Brain microvascular endothelial cell (primary cell): Measurements from ENCODE around the gene FADS1.

Experiments
- DNase-seq: peaks from one replicate; pipeline ENCODE4 v3.0.0-alpha.2; 2020
- H3K27ac ChIP-seq: fragments of 250-450 bp; sonication (Bioruptor Pico); 2 replicates; pipeline ENCODE4 v1.5.1; 2020; ENCODE audit warnings: mild to moderate bottlenecking, moderate library complexity
- H3K27me3 ChIP-seq: fragments of 250-450 bp; sonication (Bioruptor Pico); replicated peaks from 2 replicates; pipeline ENCODE4 v1.5.1; 2020; ENCODE audit warnings: mild to moderate bottlenecking
- H3K36me3 ChIP-seq: fragments of 250-450 bp; sonication (Bioruptor Pico); replicated peaks from 2 replicates; pipeline ENCODE4 v1.5.1; 2020; ENCODE audit warnings: mild to moderate bottlenecking
- H3K4me3 ChIP-seq: 2 replicates; pipeline ENCODE4 v1.5.1; 2011; ENCODE audit warnings: low read depth, mild to moderate bottlenecking, control low read depth, low read length, moderate library complexity
- CTCF ChIP-seq: IDR thresholded peaks from 2 replicates; pipeline ENCODE4 v1.5.1; 2011; ENCODE audit warnings: low read depth, mild to moderate bottlenecking, moderate library complexity, low read length, control low read depth, inconsistent platforms; ENCODE audit errors: missing control alignments
- in situ Hi-C: cut with HindIII; loops from 2 replicates; pipeline ENCODE4 v1.10.0; 2017; ENCODE audit warnings: low sequenced_read_pairs, low pct_ligation_motif_present

Gene FADS1

GRCh38 chr11:61840371-61840770, 23.6 kb upstream of the FADS1 start:
- in situ Hi-C loops = no loop called here
- no peak overlapping the region for H3K27ac ChIP-seq
- H3K36me3 ChIP-seq = peaks cover 62% of the 10 kb centered on the region
- DNase-seq = no peak
- no peak for TF ChIP-seq CTCF
- H3K4me3 ChIP-seq = no peak overlapping the region
- no peaks in the 10 kb centered on the region for H3K27me3 ChIP-seq

- DNase-seq = no peak
- Histone ChIP-seq H3K36me3 (peaks cover 59% of the 10 kb centered on the region), H3K27ac (no peak overlapping the region), H3K27me3 (no peaks in the 10 kb centered on the region), H3K4me3 (no peak overlapping the region)
- in situ Hi-C loops = no loop called here
- TF ChIP-seq CTCF = no peak
Measured at GRCh38 chr11:61839742-61840141, 22.9 kb upstream of the FADS1 start.

- no peak for DNase-seq
- peaks cover 53% of the 10 kb centered on the region for H3K36me3 ChIP-seq
- no peaks in the 10 kb centered on the region for H3K27me3 ChIP-seq
- H3K4me3 ChIP-seq = no peak overlapping the region
- in situ Hi-C loops = no loop called here
- H3K27ac ChIP-seq = no peak overlapping the region
- no peak for TF ChIP-seq CTCF
Measured at GRCh38 chr11:61838921-61839320, 22.1 kb upstream of the FADS1 start.

- H3K36me3 ChIP-seq = peaks cover 49% of the 10 kb centered on the region
- TF ChIP-seq CTCF = no peak
- H3K4me3 ChIP-seq = no peak overlapping the region
- no peak overlapping the region for H3K27ac ChIP-seq
- H3K27me3 ChIP-seq = no peaks in the 10 kb centered on the region
- DNase-seq = no peak
- in situ Hi-C loops = no loop called here
Measured at GRCh38 chr11:61838501-61838900, 21.7 kb upstream of the FADS1 start.

GRCh38 chr11:61837411-61838005, 20.7 kb upstream of the FADS1 start:
- Histone ChIP-seq H3K36me3 (peaks cover 39% of the 10 kb centered on the region), H3K27me3 (no peaks in the 10 kb centered on the region), H3K27ac (no peak overlapping the region), H3K4me3 (no peak overlapping the region)
- no peak for TF ChIP-seq CTCF
- in situ Hi-C loops = no loop called here
- DNase-seq = no peak

- no peaks in the 10 kb centered on the region for H3K27me3 ChIP-seq
- TF ChIP-seq CTCF = no peak
- H3K27ac ChIP-seq = no peak overlapping the region
- H3K4me3 ChIP-seq = no peak overlapping the region
- DNase-seq = no peak
- peaks cover 28% of the 10 kb centered on the region for H3K36me3 ChIP-seq
- in situ Hi-C loops = no loop called here
Measured at GRCh38 chr11:61836193-61836592, 19.4 kb upstream of the FADS1 start.
